H9 (cell line): ENCODE data around the gene GRIK4. TPM values are rescaled to one million over a fixed set of nuclear protein-coding genes. Genes with fewer than 3 reads are reported as not detected.

Experiments used
- DNase-seq: peaks from one replicate; pipeline ENCODE4 v3.0.0-alpha.2; 2017
- H2AFZ ChIP-seq: one replicate; pipeline ENCODE4 v1.6.1; 2013; ENCODE audit warnings: mild to moderate bottlenecking, low read length, control low read depth, moderate library complexity
- H2AK5ac ChIP-seq: 2 replicates; pipeline ENCODE4 v1.6.1; 2013; ENCODE audit warnings: low read length, control low read depth, mixed read lengths; ENCODE audit not compliant: insufficient read length
- H2BK120ac ChIP-seq: one replicate; pipeline ENCODE4 v1.6.1; 2013; ENCODE audit warnings: low read depth, mild to moderate bottlenecking, low read length, control low read depth, inconsistent platforms; ENCODE audit not compliant: poor library complexity, severe bottlenecking
- H2BK12ac ChIP-seq: 2 replicates; pipeline ENCODE4 v1.6.1; 2013; ENCODE audit warnings: low read length, control low read depth, mixed read lengths, low read depth; ENCODE audit not compliant: insufficient read length
- H2BK15ac ChIP-seq: 2 replicates; pipeline ENCODE4 v1.6.1; 2013; ENCODE audit warnings: low read depth, low read length, control low read depth
- H2BK20ac ChIP-seq: one replicate; pipeline ENCODE4 v1.6.1; 2013; ENCODE audit warnings: low read depth, mild to moderate bottlenecking, low read length, control low read depth, inconsistent platforms; ENCODE audit not compliant: poor library complexity, severe bottlenecking
- H2BK5ac ChIP-seq: 2 replicates; pipeline ENCODE4 v1.6.1; 2013; ENCODE audit warnings: low read length, control low read depth, mixed read lengths; ENCODE audit not compliant: insufficient read length
- H3K14ac ChIP-seq: 2 replicates; pipeline ENCODE4 v1.6.1; 2013; ENCODE audit warnings: low read length, control low read depth; ENCODE audit not compliant: insufficient read depth
- H3K18ac ChIP-seq: 2 replicates; pipeline ENCODE4 v1.6.1; 2013; ENCODE audit warnings: low read depth, mild to moderate bottlenecking, mixed read lengths, low read length, control low read depth; ENCODE audit not compliant: insufficient read length
- H3K23ac ChIP-seq: 2 replicates; pipeline ENCODE4 v1.6.1; 2013; ENCODE audit warnings: low read length, control low read depth, mixed read lengths, low read depth; ENCODE audit not compliant: insufficient read length
- H3K23me2 ChIP-seq: 2 replicates; pipeline ENCODE4 v1.6.1; 2013; ENCODE audit warnings: low read depth, mild to moderate bottlenecking, mixed read lengths, low read length, control low read depth; ENCODE audit not compliant: insufficient read length, poor library complexity, severe bottlenecking
- H3K27ac ChIP-seq: 2 replicates; pipeline ENCODE4 v1.5.1; 2013; ENCODE audit warnings: low read length, control low read depth, mixed read lengths, low read depth; ENCODE audit not compliant: insufficient read length
- H3K27me3 ChIP-seq: 2 replicates; pipeline ENCODE4 v1.6.1; 2013; ENCODE audit warnings: low read length, control low read depth, inconsistent platforms; ENCODE audit not compliant: insufficient read depth
- H3K4ac ChIP-seq: 2 replicates; pipeline ENCODE4 v1.6.1; 2013; ENCODE audit warnings: low read depth, mild to moderate bottlenecking, control low read depth, inconsistent platforms, low read length, moderate library complexity
- H3K4me1 ChIP-seq: 2 replicates; pipeline ENCODE4 v1.6.1; 2013; ENCODE audit warnings: low read length, control low read depth, inconsistent platforms; ENCODE audit not compliant: insufficient read depth
- H3K4me2 ChIP-seq: 2 replicates; pipeline ENCODE4 v1.6.1; 2013; ENCODE audit warnings: low read length, control low read depth, mixed read lengths; ENCODE audit not compliant: insufficient read length, insufficient read depth
- H3K56ac ChIP-seq: 2 replicates; pipeline ENCODE4 v1.6.1; 2013; ENCODE audit warnings: low read depth, mild to moderate bottlenecking, mixed read lengths, low read length, control low read depth; ENCODE audit not compliant: insufficient read length
- H3K79me1 ChIP-seq: 2 replicates; pipeline ENCODE4 v1.6.1; 2013; ENCODE audit warnings: low read depth, mild to moderate bottlenecking, moderate library complexity, low read length, control low read depth, inconsistent platforms; ENCODE audit not compliant: insufficient read depth, poor library complexity, severe bottlenecking
- H3K79me2 ChIP-seq: 2 replicates; pipeline ENCODE4 v1.6.1; 2013; ENCODE audit warnings: low read length, control low read depth, inconsistent platforms; ENCODE audit not compliant: insufficient read depth
- H3K9ac ChIP-seq: 2 replicates; pipeline ENCODE4 v1.6.1; 2013; ENCODE audit warnings: low read length, control low read depth, mixed read lengths; ENCODE audit not compliant: insufficient read length; ENCODE audit errors: extremely low read depth
- H3K9me3 ChIP-seq: one replicate; pipeline ENCODE4 v1.6.1; 2013; ENCODE audit warnings: low read depth, low read length, inconsistent platforms; ENCODE audit not compliant: control insufficient read depth
- H3T11ph ChIP-seq: one replicate; pipeline ENCODE4 v1.6.1; 2013; ENCODE audit warnings: mild to moderate bottlenecking, low read length, control low read depth, inconsistent platforms
- H4K20me1 ChIP-seq: one replicate; pipeline ENCODE4 v1.6.1; 2013; ENCODE audit not compliant: control insufficient read depth, insufficient read length, insufficient read depth
- H4K5ac ChIP-seq: 2 replicates; pipeline ENCODE4 v1.6.1; 2013; ENCODE audit warnings: low read depth, mild to moderate bottlenecking, mixed read lengths, low read length, control low read depth; ENCODE audit not compliant: insufficient read length
- H4K8ac ChIP-seq: replicated peaks from 2 replicates; pipeline ENCODE4 v1.6.1; 2013; ENCODE audit warnings: low read length, control low read depth, mixed read lengths, low read depth; ENCODE audit not compliant: insufficient read length
- H4K91ac ChIP-seq: 2 replicates; pipeline ENCODE4 v1.6.1; 2013; ENCODE audit warnings: low read depth, mild to moderate bottlenecking, moderate library complexity, mixed read lengths, low read length, control low read depth; ENCODE audit not compliant: insufficient read length
- H3K27ac Mint-ChIP-seq, 3 experiments: 2 replicates in 2 of 3; 3 replicates in 1 of 3; pipeline ENCODE4 v1.8.0; 2020 to 2021; ENCODE audit warnings: mixed read lengths in 3 of 3, mild to moderate bottlenecking in 1 of 3, moderate library complexity in 1 of 3
- H3K27me3 Mint-ChIP-seq: 2 replicates; pipeline ENCODE4 v1.8.0; 2021; ENCODE audit warnings: low read depth, mild to moderate bottlenecking, moderate library complexity, mixed read lengths
- H3K36me3 Mint-ChIP-seq, 3 experiments: 2 replicates in 2 of 3; 3 replicates in 1 of 3; pipeline ENCODE4 v1.8.0; 2020 to 2021; ENCODE audit warnings: low read depth in 3 of 3, mixed read lengths in 3 of 3; ENCODE audit not compliant: insufficient read depth in 1 of 3
- H3K4me1 Mint-ChIP-seq, 2 experiments: 2 replicates each; pipeline ENCODE4 v1.8.0; 2020; ENCODE audit warnings: mixed read lengths in 2 of 2
- H3K4me3 Mint-ChIP-seq, 2 experiments: 2 replicates in 1 of 2; 3 replicates in 1 of 2; pipeline ENCODE4 v1.8.0; 2020 to 2021; ENCODE audit warnings: mild to moderate bottlenecking in 2 of 2, mixed read lengths in 2 of 2, moderate library complexity in 1 of 2
- H3K9me3 Mint-ChIP-seq, 2 experiments: 2 replicates in 1 of 2; 3 replicates in 1 of 2; pipeline ENCODE4 v1.8.0; 2020; ENCODE audit warnings: mild to moderate bottlenecking in 2 of 2, mixed read lengths in 2 of 2, moderate library complexity in 1 of 2
- WGBS: extraction: QIAGEN DNeasy Blood & Tissue Kit; methylation state at CpG from one replicate; pipeline ENCODE4 v1.1.7; 2013; ENCODE audit warnings: missing lambda C conversion rate, low lambda C conversion rate, mixed read lengths; ENCODE audit not compliant: insufficient read length; ENCODE audit errors: extremely low coverage; 5-methylcytosine and 5-hydroxymethylcytosine counted together
- total RNA-seq: library from RNA; stranded (reverse); gene quantifications from 2 replicates; pipeline ENCODE4 v1.2.1, GENCODE V29; 2021
- TF ChIP-seq, protein P1 (sequence below): fragments of 200-600 bp; sonication (generic); conservative IDR thresholded peaks from 3 replicates; pipeline ENCODE4 v1.8.0; 2021; ENCODE audit warnings: antibody characterized with exemption, mild to moderate bottlenecking

GRIK4 gene
- total RNA-seq, 1 experiment from 2014 or later, result 2.3 TPM

GRCh38 chr11:120695426-120695825 lies 183.9 kb downstream of the GRIK4 start:
- no peak overlapping the region for H3K4me2 ChIP-seq
- no peaks in the 10 kb centered on the region for H3K4me1 ChIP-seq
- H3T11ph ChIP-seq, result no peak overlapping the region
- H3K14ac ChIP-seq, result no peak overlapping the region
- H3K18ac ChIP-seq, result no peak overlapping the region
- no peak overlapping the region for H4K5ac ChIP-seq
- no peaks in the 10 kb centered on the region for H3K9me3 ChIP-seq
- Mint-ChIP-seq H3K27ac (no peak overlapping the region), H3K36me3 (no peaks in the 10 kb centered on the region), H3K4me1 (peaks cover 7 to 15% of the 10 kb centered on the region in 2 experiments; a peak in 3 of 4 replicates), H3K4me3 (no peak overlapping the region), H3K9me3 (no peaks in the 10 kb centered on the region), H3K27me3 (no peaks in the 10 kb centered on the region; the same call in none of the 2 replicates)
- no peaks in the 10 kb centered on the region for H4K20me1 ChIP-seq
- H2BK20ac ChIP-seq, result no peak overlapping the region
- H2AFZ ChIP-seq, result no peak overlapping the region
- no peak overlapping the region for H2BK15ac ChIP-seq
- TF ChIP-seq, protein P1, sequence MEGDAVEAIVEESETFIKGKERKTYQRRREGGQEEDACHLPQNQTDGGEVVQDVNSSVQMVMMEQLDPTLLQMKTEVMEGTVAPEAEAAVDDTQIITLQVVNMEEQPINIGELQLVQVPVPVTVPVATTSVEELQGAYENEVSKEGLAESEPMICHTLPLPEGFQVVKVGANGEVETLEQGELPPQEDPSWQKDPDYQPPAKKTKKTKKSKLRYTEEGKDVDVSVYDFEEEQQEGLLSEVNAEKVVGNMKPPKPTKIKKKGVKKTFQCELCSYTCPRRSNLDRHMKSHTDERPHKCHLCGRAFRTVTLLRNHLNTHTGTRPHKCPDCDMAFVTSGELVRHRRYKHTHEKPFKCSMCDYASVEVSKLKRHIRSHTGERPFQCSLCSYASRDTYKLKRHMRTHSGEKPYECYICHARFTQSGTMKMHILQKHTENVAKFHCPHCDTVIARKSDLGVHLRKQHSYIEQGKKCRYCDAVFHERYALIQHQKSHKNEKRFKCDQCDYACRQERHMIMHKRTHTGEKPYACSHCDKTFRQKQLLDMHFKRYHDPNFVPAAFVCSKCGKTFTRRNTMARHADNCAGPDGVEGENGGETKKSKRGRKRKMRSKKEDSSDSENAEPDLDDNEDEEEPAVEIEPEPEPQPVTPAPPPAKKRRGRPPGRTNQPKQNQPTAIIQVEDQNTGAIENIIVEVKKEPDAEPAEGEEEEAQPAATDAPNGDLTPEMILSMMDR, result no peak
- no peak for DNase-seq
- no peak overlapping the region for H3K56ac ChIP-seq
- H3K23me2 ChIP-seq, result no peaks in the 10 kb centered on the region
- no peaks in the 10 kb centered on the region for H3K27me3 ChIP-seq
- H3K79me2 ChIP-seq, result no peaks in the 10 kb centered on the region
- H4K8ac ChIP-seq, result no peak overlapping the region
- H3K27ac ChIP-seq, result no peak overlapping the region
- H3K9ac ChIP-seq, result no peak overlapping the region
- no peak overlapping the region for H4K91ac ChIP-seq
- H3K23ac ChIP-seq, result no peak overlapping the region
- no peak overlapping the region for H2BK5ac ChIP-seq
- H2AK5ac ChIP-seq, result no peak overlapping the region
- H2BK12ac ChIP-seq, result no peak overlapping the region
- no peak overlapping the region for H3K4ac ChIP-seq
- WGBS, result no CpG with 5 or more reads among the region's 8 CpGs
- no peaks in the 10 kb centered on the region for H3K79me1 ChIP-seq
- no peak overlapping the region for H2BK120ac ChIP-seq
